K562 (cell line): ENCODE results near the gene CDC5L. TPM values are rescaled to one million over a fixed set of nuclear protein-coding genes. Genes with fewer than 3 reads are reported as not detected.
A peak's percentile ranks its signal among the peaks of the same experiment; 100 is the strongest.

ENCODE experiments used
- ATAC-seq: fragments of 200-7000 bp; cut with Tn5 transposase; 3 replicates; pipeline ENCODE4 v1.9.1; 2020; ENCODE audit warnings: moderate library complexity
- BruUV-seq: library from RNA; stranded (reverse); fragments of 400-500 nt; replicated peaks from 2 replicates; lab custom pipeline; 2021; lab: Mats Ljungman, UMichigan
- CTCF ChIA-PET: fragments of 300-600 bp; formaldehyde crosslinking; extraction: SDS; loops from one replicate; lab custom pipeline; 2021; ENCODE audit warnings: low intra/inter-chr PET ratio; lab: Yijun Ruan, JAX
- POLR2A ChIA-PET: fragments of 300-600, 350-650 bp; sonication (Branson Sonifier 250); formaldehyde crosslinking; extraction: SDS; loops from one replicate; lab custom pipeline; 2021; ENCODE audit warnings: antibody characterized with exemption, inconsistent platforms; lab: Yijun Ruan, JAX
- DNase-seq, 4 experiments: peaks; one replicate each; pipeline versions ENCODE4 v3.0.0 to v3.0.0-alpha.2; 2011 to 2018; ENCODE audit warnings: low spot score in 3 of 4, mixed read lengths in 3 of 4; ENCODE audit errors: extremely low read depth in 1 of 4
- FAIRE-seq: peaks from 2 replicates; lab custom pipeline; 2011; peaks lifted over from hg19 to GRCh38; lab: Jason Lieb, UNC
- H2AFZ ChIP-seq: 2 replicates; pipeline ENCODE4 v1.6.0; 2011; ENCODE audit warnings: low read depth, low read length, control low read depth, inconsistent platforms
- H3K27ac ChIP-seq: fragments of 200-600 bp; 3 replicates; pipeline ENCODE4 v1.8.0; 2011; ENCODE audit warnings: low read depth, mild to moderate bottlenecking, control low read depth, inconsistent platforms, low read length, moderate library complexity, mixed read lengths; ENCODE audit errors: extremely low read depth
- H3K27me3 ChIP-seq, 2 experiments: fragments of 300-600 bp in 1 of 2; 2 replicates in 1 of 2; 3 replicates in 1 of 2; pipeline versions ENCODE4 v1.6.0 to v1.8.0; 2011; ENCODE audit warnings: inconsistent platforms in 2 of 2, low read length in 2 of 2, mild to moderate bottlenecking in 1 of 2, mixed read lengths in 1 of 2, moderate library complexity in 1 of 2; ENCODE audit not compliant: control insufficient read depth in 2 of 2, insufficient read depth in 2 of 2
- H3K36me3 ChIP-seq: fragments of 300-600 bp; 3 replicates; pipeline ENCODE4 v1.8.0; 2011; ENCODE audit warnings: mild to moderate bottlenecking, low read length, inconsistent platforms; ENCODE audit not compliant: control insufficient read depth, insufficient read depth
- H3K4me1 ChIP-seq, 2 experiments: fragments of 200-600 bp in 1 of 2; replicated peaks in 1 of 2; 2 replicates in 1 of 2; 3 replicates in 1 of 2; pipeline versions ENCODE4 v1.5.1 to v1.8.0; 2011; ENCODE audit warnings: inconsistent platforms in 2 of 2, low read length in 2 of 2, mild to moderate bottlenecking in 1 of 2, mixed read lengths in 1 of 2, moderate library complexity in 1 of 2; ENCODE audit not compliant: control insufficient read depth in 2 of 2, insufficient read depth in 2 of 2
- H3K4me2 ChIP-seq: 2 replicates; pipeline ENCODE4 v1.6.1; 2011; ENCODE audit warnings: low read length, control low read depth, inconsistent platforms, mixed read lengths; ENCODE audit not compliant: insufficient read depth
- H3K4me3 ChIP-seq: fragments of 200-600 bp; sonication (generic), shearing (Covaris generic); 2 replicates; pipeline ENCODE4 v1.5.1; 2016; ENCODE audit warnings: control low read depth, inconsistent platforms
- H3K79me2 ChIP-seq: fragments of 200-600 bp; 3 replicates; pipeline ENCODE4 v1.8.0; 2011; ENCODE audit warnings: low read length, inconsistent platforms; ENCODE audit not compliant: control insufficient read depth, insufficient read depth
- H3K9ac ChIP-seq, 2 experiments: 2 replicates each; pipeline versions ENCODE4 v1.6.0 to v1.6.1; 2011; ENCODE audit warnings: low read depth in 2 of 2, low read length in 2 of 2, control low read depth in 1 of 2, inconsistent platforms in 1 of 2, mild to moderate bottlenecking in 1 of 2, mixed read lengths in 1 of 2; ENCODE audit not compliant: insufficient read depth in 1 of 2
- H3K9me1 ChIP-seq: one replicate; pipeline ENCODE4 v1.6.0; 2011; ENCODE audit warnings: inconsistent platforms, mild to moderate bottlenecking, low read length, moderate library complexity; ENCODE audit not compliant: control insufficient read depth, insufficient read depth
- H3K9me3 ChIP-seq: replicated peaks from 2 replicates; pipeline ENCODE4 v1.5.1; 2011; ENCODE audit warnings: low read depth, low read length, inconsistent platforms; ENCODE audit not compliant: control insufficient read depth, insufficient read depth
- H4K20me1 ChIP-seq: replicated peaks from 2 replicates; pipeline ENCODE4 v1.6.1; 2011; ENCODE audit warnings: low read length, inconsistent platforms, mixed read lengths; ENCODE audit not compliant: control insufficient read depth, insufficient read depth
- WGBS: fragments of 100-300 bp; shearing (Covaris generic); methylation state at CpG from one replicate; pipeline ENCODE4 v1.1.6; 2016; ENCODE audit warnings: low coverage, mixed read lengths; ENCODE audit not compliant: insufficient coverage; ENCODE audit errors: missing lambda C conversion rate; 5-methylcytosine and 5-hydroxymethylcytosine counted together
- in situ Hi-C: fragments of 300-500 bp; cut with MboI; formaldehyde crosslinking; loops from 4 replicates; pipeline ENCODE4 v1.15.0; 2018; ENCODE audit warnings: inconsistent platforms, mixed read lengths
- intact Hi-C: fragments of 100-400 bp; cut with micrococcal nuclease; formaldehyde crosslinking; loops from 2 replicates; pipeline ENCODE4 v1.14.2; 2022
- polyA plus RNA-seq, 8 experiments: library from polyadenylated mRNA; depleted of rRNA in 4 of 8; stranded (reverse) in 5 of 8; unstranded in 3 of 8; fragments of >200 nt; fragmentation: Nextera tagmentation in 2 of 8; fragmentation: Illumina TruSeq in 1 of 8; extraction: Ambion mirVana in 2 of 8; extraction: Trizol in 1 of 8; gene quantifications; 2 replicates each; pipeline versions ENCODE4 v1.2.1 to v1.2.3, GENCODE V29; 2011 to 2014; ENCODE audit warnings: inconsistent platforms in 1 of 8, missing spikeins in 1 of 8
- total RNA-seq, 7 experiments: library from RNA; depleted of rRNA in 6 of 7; stranded (reverse); fragments of >200 nt in 6 of 7; fragmentation: Illumina TruSeq in 2 of 7; extraction: Trizol in 2 of 7; gene quantifications; 2 replicates each; pipeline versions ENCODE4 v1.2.1 to v1.2.3, GENCODE V29; 2011 to 2021; ENCODE audit warnings: low replicate concordance in 1 of 7
- TF ChIP-seq, protein P1 (sequence below): fragments of 250-450 bp; sonication (Bioruptor Pico); IDR thresholded peaks from 2 replicates; pipeline ENCODE4 v1.4.0; 2020

Gene CDC5L
- total and polyA plus RNA-seq, 9 of the 15 experiments (the other 6 are each of a cell fraction or from before 2014, with no cell fraction given), result 22.3 to 44.2 (median 30.8) TPM

GRCh38 chr6:44463728-44464450 is 76.4 kb downstream of the CDC5L start:
- TF ChIP-seq, protein P1, sequence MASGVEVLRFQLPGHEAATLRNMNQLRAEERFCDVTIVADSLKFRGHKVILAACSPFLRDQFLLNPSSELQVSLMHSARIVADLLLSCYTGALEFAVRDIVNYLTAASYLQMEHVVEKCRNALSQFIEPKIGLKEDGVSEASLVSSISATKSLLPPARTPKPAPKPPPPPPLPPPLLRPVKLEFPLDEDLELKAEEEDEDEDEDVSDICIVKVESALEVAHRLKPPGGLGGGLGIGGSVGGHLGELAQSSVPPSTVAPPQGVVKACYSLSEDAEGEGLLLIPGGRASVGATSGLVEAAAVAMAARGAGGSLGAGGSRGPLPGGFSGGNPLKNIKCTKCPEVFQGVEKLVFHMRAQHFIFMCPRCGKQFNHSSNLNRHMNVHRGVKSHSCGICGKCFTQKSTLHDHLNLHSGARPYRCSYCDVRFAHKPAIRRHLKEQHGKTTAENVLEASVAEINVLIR (CRISPR knock-in tag), result no peak
- Histone ChIP-seq H3K4me1 (peaks cover 6 to 9% of the 10 kb centered on the region in 2 experiments; a peak in 4 of 5 replicates), H3K9me1 (no peaks in the 10 kb centered on the region), H3K79me2 (no peaks in the 10 kb centered on the region), H3K9ac (no peak overlapping the region), H3K27ac (no peak overlapping the region), H3K36me3 (no peaks in the 10 kb centered on the region), H2AFZ (peak overlapping the region; percentile 6; the same call in 1 of the 2 replicates), H3K27me3 (no peaks in the 10 kb centered on the region), H3K4me2 (no peak overlapping the region), H3K4me3 (no peak overlapping the region), H3K9me3 (no peaks in the 10 kb centered on the region), H4K20me1 (no peaks in the 10 kb centered on the region)
- CTCF ChIA-PET, result no interaction called here
- DNase-seq, result no peak
- BruUV-seq, result no TSS peak
- ATAC-seq, result peak; percentile 15; the same call in 2 of the 3 replicates
- POLR2A ChIA-PET, result interaction anchor here (0.6 to 0.8 kb wide), 3 partner anchors 8 to 438 kb away, joined by 3 to 5 read pairs (median 3); no protein-coding TSS in a partner anchor
- FAIRE-seq, result no peak
- in situ Hi-C loops (no loop called here), intact Hi-C loops (no loop called here)
- 50% methylated on average over 11 of the region's 11 CpGs for WGBS
